Stimulated activated naive B cell treated with anti-CD40 and anti-IgM and Interleukin-4, amounts not matched to agents 10 μg/mL and 1 μg/mL and 100 μg/mL, for 72 hours (primary cell): Measurements from ENCODE around the gene DHRSX.

Experiments
- ATAC-seq, 2 donors: fragments of 150-1000 bp; cut with Tn5 transposase; replicated peaks; 2 replicates each; pipeline ENCODE4 v1.10.0; 2021; ENCODE audit warnings: moderate library complexity in 1 of 2
- DNase-seq: peaks from one replicate; pipeline ENCODE4 v3.0.0; 2021
- H3K27ac Mint-ChIP-seq: one replicate; pipeline ENCODE4 v1.8.0; 2022; ENCODE audit warnings: mild to moderate bottlenecking, mixed read lengths
- H3K27me3 Mint-ChIP-seq, 2 donors: one replicate each; pipeline ENCODE4 v1.8.0; 2022; ENCODE audit warnings: mixed read lengths in 2 of 2
- H3K36me3 Mint-ChIP-seq, 2 donors: one replicate each; pipeline ENCODE4 v1.8.0; 2022; ENCODE audit warnings: mixed read lengths in 2 of 2, mild to moderate bottlenecking in 1 of 2
- H3K4me1 Mint-ChIP-seq, 2 donors: one replicate each; pipeline ENCODE4 v1.8.0; 2022; ENCODE audit warnings: mixed read lengths in 2 of 2, mild to moderate bottlenecking in 1 of 2
- H3K4me3 Mint-ChIP-seq, 2 donors: one replicate each; pipeline ENCODE4 v1.8.0; 2022; ENCODE audit warnings: mild to moderate bottlenecking in 2 of 2, mixed read lengths in 2 of 2, moderate library complexity in 1 of 2
- H3K9me3 Mint-ChIP-seq, 2 donors: one replicate each; pipeline ENCODE4 v1.8.0; 2022; ENCODE audit warnings: mixed read lengths in 2 of 2, mild to moderate bottlenecking in 1 of 2

DHRSX gene

GRCh38 chrX:2452799-2453198 lies 48.0 kb downstream of the DHRSX start:
- DNase-seq (no peak), ATAC-seq (no peak)
- no peaks in the 10 kb centered on the region for H3K27me3 Mint-ChIP-seq
- H3K4me1 Mint-ChIP-seq: peaks cover 12 to 29% of the 10 kb centered on the region in 2 donors
- peaks cover 0 to 4% of the 10 kb centered on the region in 2 donors for H3K9me3 Mint-ChIP-seq
- H3K36me3 Mint-ChIP-seq: peaks cover 27 to 48% of the 10 kb centered on the region in 2 donors
- no peak overlapping the region for H3K4me3 Mint-ChIP-seq
- H3K27ac Mint-ChIP-seq: no peak overlapping the region

- Mint-ChIP-seq H3K4me1 (peaks cover 11 to 29% of the 10 kb centered on the region in 2 donors), H3K36me3 (peaks cover 30 to 47% of the 10 kb centered on the region in 2 donors), H3K27me3 (no peaks in the 10 kb centered on the region), H3K9me3 (peaks cover 0 to 4% of the 10 kb centered on the region in 2 donors), H3K4me3 (no peak overlapping the region), H3K27ac (no peak overlapping the region)
- ATAC-seq: no peak
- no peak for DNase-seq
Observed at GRCh38 chrX:2452317-2452784, 48.4 kb downstream of the DHRSX start.

DNA sequence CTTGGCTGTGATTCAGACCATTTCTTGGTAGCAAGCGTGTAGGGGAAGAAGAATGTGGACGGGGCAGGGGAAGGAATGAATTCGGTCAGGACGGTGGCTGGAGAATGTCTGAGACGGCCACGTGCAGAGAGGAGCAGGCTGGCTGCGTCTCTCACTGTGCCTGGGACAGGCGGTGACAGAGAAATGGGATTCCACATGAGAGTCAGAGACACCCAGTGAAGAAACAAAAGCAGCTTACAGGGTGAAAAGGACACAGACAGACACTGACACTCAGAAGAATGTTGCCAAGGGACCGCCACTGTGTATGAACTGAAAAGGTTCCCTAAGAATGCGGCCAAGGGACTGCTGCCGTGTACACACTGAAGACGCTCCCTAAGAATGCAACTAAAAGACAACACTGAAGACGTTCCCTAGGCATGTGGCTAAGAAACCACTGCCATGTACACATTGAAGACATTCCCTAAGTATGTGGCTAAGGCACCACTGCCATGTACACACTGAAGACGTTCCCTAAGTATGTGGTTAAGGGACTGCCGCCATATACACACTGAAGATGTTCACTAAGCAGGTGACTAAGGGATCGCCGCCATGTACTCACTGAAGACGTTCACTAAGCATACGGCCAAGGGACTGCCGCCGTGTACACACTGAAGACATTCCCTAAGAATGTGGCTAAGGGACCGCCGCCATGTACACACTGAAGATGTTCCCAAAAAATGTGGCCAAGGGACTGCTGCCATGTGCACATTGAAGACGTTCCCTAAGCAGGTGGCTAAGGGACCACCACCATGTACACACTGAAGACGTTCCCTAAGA lies 49.1 kb downstream of the DHRSX start:
- Mint-ChIP-seq H3K4me3 (no peak overlapping the region), H3K9me3 (peaks cover 0 to 4% of the 10 kb centered on the region in 2 donors), H3K27me3 (no peaks in the 10 kb centered on the region), H3K4me1 (peaks cover 9 to 29% of the 10 kb centered on the region in 2 donors), H3K27ac (no peak overlapping the region), H3K36me3 (peaks cover 32 to 46% of the 10 kb centered on the region in 2 donors)
- DNase-seq (no peak), ATAC-seq (no peak)

GRCh38 chrX:2450681-2451080 lies 50.1 kb downstream of the DHRSX start:
- no peak for ATAC-seq
- Mint-ChIP-seq H3K27ac (peak overlapping the region; percentile 56), H3K4me3 (no peak overlapping the region), H3K27me3 (no peaks in the 10 kb centered on the region), H3K9me3 (peaks cover 0 to 4% of the 10 kb centered on the region in 2 donors), H3K36me3 (peaks cover 32 to 48% of the 10 kb centered on the region in 2 donors), H3K4me1 (peaks cover 7 to 29% of the 10 kb centered on the region in 2 donors)
- DNase-seq: no peak

DNA sequence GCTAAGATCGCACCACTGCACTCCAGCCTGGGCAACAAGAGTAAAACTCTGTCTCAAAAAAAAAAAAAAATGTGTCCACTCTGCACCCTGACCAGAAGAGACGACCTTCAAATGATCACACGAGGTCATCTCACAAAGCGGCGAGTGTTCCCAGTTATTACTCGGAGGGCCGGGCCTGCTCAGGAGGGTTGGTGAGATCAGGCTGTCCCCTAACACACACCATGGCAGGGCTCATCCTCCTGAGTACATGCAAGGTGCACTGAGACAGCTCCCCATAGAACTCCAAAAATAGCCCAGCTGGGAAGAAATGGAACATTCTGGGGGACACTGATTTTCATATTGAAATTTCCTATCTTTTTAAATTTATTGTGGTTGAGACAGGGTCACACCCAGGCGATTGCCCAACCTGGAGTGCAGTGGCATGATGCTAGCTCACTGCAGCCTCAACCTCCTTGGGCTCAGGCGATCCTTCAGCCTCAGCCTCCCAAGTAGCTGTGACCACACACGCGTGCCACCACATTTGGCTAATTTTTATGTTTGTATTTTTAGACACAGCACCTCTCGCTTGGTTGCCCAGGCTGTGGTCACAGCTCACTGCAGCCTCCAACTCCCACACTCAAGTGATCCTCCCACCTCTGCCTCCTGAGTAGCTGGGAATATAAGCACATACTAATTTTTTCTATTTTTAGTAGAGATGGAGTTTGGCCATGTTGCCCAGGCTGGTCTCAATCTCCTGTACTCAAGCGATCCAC lies 51.5 kb downstream of the DHRSX start:
- no peak for DNase-seq
- peaks cover 7 to 29% of the 10 kb centered on the region in 2 donors for H3K4me1 Mint-ChIP-seq
- peak overlapping the region in 1 of 2 donors; percentile 55 for H3K4me3 Mint-ChIP-seq
- ATAC-seq: peak; percentile 34 to 91
- peaks cover 0 to 4% of the 10 kb centered on the region in 2 donors for H3K9me3 Mint-ChIP-seq
- no peaks in the 10 kb centered on the region for H3K27me3 Mint-ChIP-seq
- H3K36me3 Mint-ChIP-seq: peaks cover 25 to 40% of the 10 kb centered on the region in 2 donors
- peak overlapping the region; percentile 84 for H3K27ac Mint-ChIP-seq

GRCh38 chrX:2447484-2447883 lies 53.3 kb downstream of the DHRSX start:
- no peak overlapping the region for H3K27ac Mint-ChIP-seq
- H3K4me1 Mint-ChIP-seq: peaks cover 10 to 29% of the 10 kb centered on the region in 2 donors
- H3K27me3 Mint-ChIP-seq: no peaks in the 10 kb centered on the region
- H3K4me3 Mint-ChIP-seq: no peak overlapping the region
- no peak for DNase-seq
- ATAC-seq: no peak
- H3K9me3 Mint-ChIP-seq: peaks cover 0 to 4% of the 10 kb centered on the region in 2 donors
- H3K36me3 Mint-ChIP-seq: peaks cover 20 to 37% of the 10 kb centered on the region in 2 donors

- H3K36me3 Mint-ChIP-seq: peaks cover 17 to 30% of the 10 kb centered on the region in 2 donors
- no peak for ATAC-seq
- no peak for DNase-seq
- H3K9me3 Mint-ChIP-seq: peaks cover 0 to 4% of the 10 kb centered on the region in 2 donors
- no peak overlapping the region for H3K4me3 Mint-ChIP-seq
- H3K27ac Mint-ChIP-seq: no peak overlapping the region
- H3K4me1 Mint-ChIP-seq: peaks cover 10 to 29% of the 10 kb centered on the region in 2 donors
- no peaks in the 10 kb centered on the region for H3K27me3 Mint-ChIP-seq
Observed at GRCh38 chrX:2446815-2447214, 54.0 kb downstream of the DHRSX start.

DNA sequence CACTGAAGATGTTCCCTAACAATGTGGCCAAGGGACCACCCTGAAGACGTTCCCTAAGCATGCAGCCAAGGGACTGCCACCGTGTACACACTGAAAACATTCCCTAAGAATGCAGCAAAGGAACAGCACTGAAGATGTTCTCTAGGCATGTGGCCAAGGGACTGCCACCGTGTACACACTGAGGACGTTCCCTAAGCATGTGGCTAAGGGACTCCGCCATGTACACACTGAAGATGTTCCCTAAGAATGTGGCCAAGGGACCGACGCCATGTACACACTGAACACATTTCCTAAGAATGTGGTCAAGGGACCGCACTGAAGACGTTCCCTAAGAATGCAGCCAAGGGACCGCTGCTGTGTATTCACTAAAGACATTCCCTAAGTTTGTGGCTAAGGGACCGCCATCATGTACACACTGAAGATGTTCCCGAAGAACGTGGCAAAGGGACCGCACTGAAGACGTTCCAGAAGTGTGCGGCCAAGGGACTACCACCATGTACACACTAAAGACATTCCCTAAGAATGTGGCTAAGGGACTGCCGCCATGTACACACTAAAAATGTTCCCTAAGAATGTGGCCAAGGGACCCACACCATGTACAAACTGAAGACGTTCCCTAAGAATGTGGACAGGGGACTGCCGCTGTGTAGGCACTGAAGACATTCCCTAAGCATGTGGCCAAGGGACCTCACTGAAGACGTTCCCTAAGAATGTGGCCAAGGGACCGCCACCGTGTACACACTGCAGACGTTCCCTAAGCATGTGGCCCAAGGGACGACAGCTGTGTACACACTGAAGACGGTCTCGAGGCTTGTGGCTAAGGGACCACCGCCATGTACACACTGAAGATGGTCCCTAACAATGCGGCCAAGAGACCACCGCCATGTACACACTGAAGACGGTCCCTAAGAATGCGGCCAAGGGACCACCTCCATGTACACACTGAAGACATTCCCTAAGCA lies 54.8 kb downstream of the DHRSX start:
- ATAC-seq: no peak
- Mint-ChIP-seq H3K36me3 (peaks cover 20 to 31% of the 10 kb centered on the region in 2 donors), H3K27me3 (no peaks in the 10 kb centered on the region), H3K9me3 (peaks cover 0 to 4% of the 10 kb centered on the region in 2 donors), H3K27ac (no peak overlapping the region), H3K4me1 (peaks cover 13 to 28% of the 10 kb centered on the region in 2 donors), H3K4me3 (no peak overlapping the region)
- no peak for DNase-seq

GRCh38 chrX:2442694-2443093 lies 58.1 kb downstream of the DHRSX start:
- ATAC-seq (no peak), DNase-seq (no peak)
- H3K4me3 Mint-ChIP-seq: no peak overlapping the region
- no peaks in the 10 kb centered on the region for H3K27me3 Mint-ChIP-seq
- peaks cover 26 to 46% of the 10 kb centered on the region in 2 donors for H3K36me3 Mint-ChIP-seq
- peaks cover 7 to 10% of the 10 kb centered on the region in 2 donors for H3K4me1 Mint-ChIP-seq
- no peaks in the 10 kb centered on the region for H3K9me3 Mint-ChIP-seq
- H3K27ac Mint-ChIP-seq: no peak overlapping the region

DNA sequence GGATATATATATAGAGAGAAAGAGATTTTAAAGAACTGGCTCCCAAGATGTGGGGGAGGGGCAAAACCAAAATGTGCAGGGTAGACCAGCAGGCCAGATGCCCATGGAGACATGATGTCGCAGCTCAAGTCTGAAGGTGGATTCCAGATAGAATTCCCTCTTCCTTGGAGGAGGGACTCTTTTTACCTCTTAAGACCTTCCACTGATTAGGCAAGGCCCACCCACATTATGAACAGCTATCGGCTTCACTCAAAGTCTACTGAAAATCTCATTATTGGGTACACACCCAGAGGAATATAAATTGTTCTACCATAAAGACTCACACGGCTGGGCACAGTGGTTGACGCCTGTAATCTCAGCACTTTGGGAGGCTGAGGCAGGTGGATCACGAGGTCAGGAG lies 59.3 kb downstream of the DHRSX start:
- Mint-ChIP-seq H3K4me1 (peaks cover 7 to 22% of the 10 kb centered on the region in 2 donors), H3K4me3 (no peak overlapping the region), H3K9me3 (no peaks in the 10 kb centered on the region), H3K27ac (no peak overlapping the region), H3K27me3 (no peaks in the 10 kb centered on the region), H3K36me3 (peaks cover 25 to 44% of the 10 kb centered on the region in 2 donors)
- ATAC-seq (no peak), DNase-seq (no peak)

- Mint-ChIP-seq H3K4me3 (no peak overlapping the region), H3K27me3 (no peaks in the 10 kb centered on the region), H3K27ac (no peak overlapping the region), H3K4me1 (peaks cover 12 to 28% of the 10 kb centered on the region in 2 donors), H3K36me3 (peaks cover 27 to 48% of the 10 kb centered on the region in 2 donors), H3K9me3 (no peaks in the 10 kb centered on the region)
- ATAC-seq (no peak), DNase-seq (no peak)
Observed at GRCh38 chrX:2439613-2440012, 61.2 kb downstream of the DHRSX start.

- H3K4me1 Mint-ChIP-seq: peaks cover 16 to 50% of the 10 kb centered on the region in 2 donors
- H3K4me3 Mint-ChIP-seq: no peak overlapping the region
- no peak for ATAC-seq
- DNase-seq: no peak
- no peak overlapping the region for H3K27ac Mint-ChIP-seq
- H3K9me3 Mint-ChIP-seq: peaks cover 0 to 2% of the 10 kb centered on the region in 2 donors
- H3K36me3 Mint-ChIP-seq: peaks cover 41 to 62% of the 10 kb centered on the region in 2 donors
- no peaks in the 10 kb centered on the region for H3K27me3 Mint-ChIP-seq
Observed at GRCh38 chrX:2435465-2435864, 65.3 kb downstream of the DHRSX start.

DNA sequence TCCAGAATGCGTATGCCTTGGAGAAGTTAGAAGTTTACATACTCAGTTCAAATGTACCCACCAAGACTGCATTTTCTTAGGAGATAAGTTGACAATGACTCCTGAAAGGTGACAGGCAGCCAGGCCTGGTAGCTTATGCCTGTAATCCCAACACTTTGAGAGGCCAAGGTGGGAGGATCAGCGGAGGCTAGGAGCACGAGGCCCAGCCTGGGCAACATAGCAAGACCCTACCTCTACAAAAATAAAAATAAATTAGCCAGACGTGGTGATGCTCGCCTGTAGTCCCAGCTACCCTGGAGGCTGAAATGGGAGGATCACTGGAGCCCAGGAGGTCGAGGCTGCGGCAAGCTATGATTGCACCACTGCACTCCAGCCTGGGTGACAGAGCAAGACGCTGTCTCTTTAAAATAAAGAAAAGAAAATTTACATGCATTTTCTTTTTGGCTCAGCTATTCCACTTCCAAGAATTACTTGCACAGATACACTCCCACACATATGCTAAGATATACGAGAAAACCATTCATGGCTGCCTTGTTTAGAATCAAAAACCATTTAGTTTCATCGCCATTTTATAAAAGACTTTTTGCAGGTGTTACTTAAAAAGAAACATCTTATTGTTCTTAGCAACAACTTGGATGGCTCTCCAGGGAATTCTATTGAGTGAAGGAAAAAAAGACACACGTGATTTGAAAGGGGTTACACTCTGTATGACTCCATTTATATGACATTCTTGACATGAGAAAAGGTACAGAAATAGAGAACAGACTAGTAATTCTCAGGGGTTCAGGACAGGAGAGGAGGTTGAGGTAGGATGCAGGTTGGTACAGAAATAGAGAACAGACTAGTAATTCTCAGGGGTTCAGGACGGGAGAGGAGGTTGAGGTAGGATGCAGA lies 66.3 kb downstream of the DHRSX start:
- H3K9me3 Mint-ChIP-seq: peaks cover 0 to 2% of the 10 kb centered on the region in 2 donors
- H3K4me1 Mint-ChIP-seq: peaks cover 20 to 58% of the 10 kb centered on the region in 2 donors
- ATAC-seq: no peak
- DNase-seq: no peak
- H3K4me3 Mint-ChIP-seq: no peak overlapping the region
- no peak overlapping the region for H3K27ac Mint-ChIP-seq
- H3K36me3 Mint-ChIP-seq: peaks cover 35 to 60% of the 10 kb centered on the region in 2 donors
- no peaks in the 10 kb centered on the region for H3K27me3 Mint-ChIP-seq
